ENCODE results near the gene GOPC.

Gene GOPC

GRCh38 chr6:117595099-117595923 lies 7.0 kb downstream of the GOPC start:
- DNase-seq = no peak

GRCh38 chr6:117592983-117593759 lies 9.1 kb downstream of the GOPC start:
- DNase-seq = no peak

- no peak for DNase-seq
Observed at GRCh38 chr6:117591405-117591804, 10.9 kb downstream of the GOPC start.

- DNase-seq = no peak
Observed at GRCh38 chr6:117590447-117590846, 11.9 kb downstream of the GOPC start.

GRCh38 chr6:117585647-117586046 lies 16.7 kb downstream of the GOPC start:
- DNase-seq = no peak

GRCh38 chr6:117574198-117574597 lies 28.1 kb downstream of the GOPC start:
- DNase-seq = no peak

- no peak for DNase-seq
Observed at GRCh38 chr6:117573006-117573680, 29.2 kb downstream of the GOPC start.

- DNase-seq = no peak
Observed at GRCh38 chr6:117568831-117569410, 33.4 kb downstream of the GOPC start.

- DNase-seq = no peak
Observed at GRCh38 chr6:117568247-117568646, 34.1 kb downstream of the GOPC start.

GRCh38 chr6:117564681-117565080 lies 37.6 kb downstream of the GOPC start:
- DNase-seq = no peak

GRCh38 chr6:117561128-117561527 lies 41.2 kb downstream of the GOPC start:
- DNase-seq = no peak

GRCh38 chr6:117559299-117559698 lies 43.0 kb downstream of the GOPC start:
- no peak for DNase-seq

GRCh38 chr6:117558818-117559217 lies 43.5 kb downstream of the GOPC start:
- no peak for DNase-seq

- no peak for DNase-seq
Observed at GRCh38 chr6:117557951-117558350, 44.4 kb downstream of the GOPC start.

GRCh38 chr6:117555882-117556498 lies 46.3 kb downstream of the GOPC start:
- DNase-seq = no peak

- DNase-seq = no peak
Observed at GRCh38 chr6:117555262-117555849, 47.0 kb downstream of the GOPC start.

GRCh38 chr6:117553142-117553541 lies 49.2 kb downstream of the GOPC start:
- DNase-seq = no peak

- DNase-seq = no peak
Observed at GRCh38 chr6:117552618-117553017, 49.7 kb downstream of the GOPC start.

- no peak for DNase-seq
Observed at GRCh38 chr6:117550618-117551242, 51.6 kb downstream of the GOPC start.

- DNase-seq = no peak
Observed at GRCh38 chr6:117550078-117550600, 52.2 kb downstream of the GOPC start.

- DNase-seq = no peak
Observed at GRCh38 chr6:117549611-117550010, 52.7 kb downstream of the GOPC start.
